HG02588 (cell line): ENCODE results near the gene FRMD4B.

Experiments used
- ATAC-seq: cut with Tn5 transposase; IDR thresholded peaks from one replicate; pipeline ENCODE4 v1.9.1; 2021; ENCODE audit warnings: mild to moderate bottlenecking, moderate library complexity; ENCODE audit not compliant: unreplicated experiment

Gene FRMD4B

DNA sequence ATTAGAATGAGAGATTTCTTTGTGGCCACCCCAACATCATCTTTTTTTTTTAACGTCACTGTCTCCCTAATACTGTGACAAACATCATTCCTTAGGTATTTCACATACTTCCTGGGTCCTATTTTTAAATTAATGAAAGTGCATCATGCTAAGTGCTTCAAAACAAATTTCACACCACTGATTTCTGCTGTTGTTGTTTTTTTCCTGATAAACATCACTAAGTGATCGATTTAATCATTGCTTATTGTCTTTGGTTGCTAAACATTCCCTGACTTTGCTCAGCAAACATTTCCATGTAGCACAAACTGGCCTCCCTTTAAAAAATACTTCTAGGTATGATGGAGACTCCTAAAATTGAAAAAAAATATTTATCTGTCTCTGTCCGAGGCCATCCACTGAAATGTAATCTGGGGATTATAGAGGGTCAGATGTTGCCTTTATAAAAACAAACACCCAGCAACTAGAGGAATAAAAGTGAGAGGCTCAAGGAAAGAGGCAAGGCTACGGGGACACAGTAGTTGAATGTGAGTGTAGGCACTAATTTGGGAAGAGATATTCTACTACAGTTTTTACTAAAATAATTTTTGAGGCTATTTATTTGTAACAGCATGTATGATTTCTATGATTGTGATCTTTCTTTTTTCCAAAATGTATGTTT is 243.0 kb downstream of the FRMD4B start:
- no peak for ATAC-seq

DNA sequence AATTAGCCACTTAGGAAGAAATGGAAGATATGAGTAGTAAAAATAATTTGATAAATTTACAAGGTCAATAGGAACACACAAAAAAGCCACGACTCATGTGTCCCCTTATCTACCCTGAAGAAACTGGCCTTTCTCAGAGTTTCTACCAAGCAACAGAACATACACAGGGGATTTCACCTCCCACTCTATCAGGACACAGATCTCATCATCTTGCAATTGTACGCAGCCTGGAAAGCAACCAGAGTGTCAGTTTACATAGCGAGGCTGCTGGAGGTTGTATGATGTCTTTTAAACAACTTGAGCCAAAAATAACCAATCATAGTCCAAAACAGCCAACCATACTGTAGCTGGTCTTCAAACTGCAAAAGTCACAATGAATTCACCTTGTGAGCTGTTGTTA is 243.8 kb downstream of the FRMD4B start:
- no peak for ATAC-seq

DNA sequence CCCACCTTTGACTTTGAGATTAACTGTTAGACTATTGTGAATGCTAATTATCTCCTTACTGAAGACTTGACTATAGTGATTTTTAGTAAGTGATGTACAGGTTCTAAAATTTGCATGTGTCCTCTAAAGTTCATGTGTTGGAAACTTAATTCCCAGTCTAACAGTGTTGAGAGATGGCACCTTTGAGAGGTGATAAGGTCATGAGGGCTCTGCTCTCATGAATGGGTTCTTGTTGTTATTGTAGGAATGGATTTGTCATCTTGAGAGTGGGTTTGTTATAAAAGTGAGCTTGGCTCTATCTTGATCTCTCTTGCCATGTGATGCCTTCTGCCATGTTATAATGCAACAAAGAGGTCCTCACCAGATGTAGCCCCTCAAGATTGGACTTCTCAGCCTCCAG is 244.6 kb downstream of the FRMD4B start:
- no peak for ATAC-seq

DNA sequence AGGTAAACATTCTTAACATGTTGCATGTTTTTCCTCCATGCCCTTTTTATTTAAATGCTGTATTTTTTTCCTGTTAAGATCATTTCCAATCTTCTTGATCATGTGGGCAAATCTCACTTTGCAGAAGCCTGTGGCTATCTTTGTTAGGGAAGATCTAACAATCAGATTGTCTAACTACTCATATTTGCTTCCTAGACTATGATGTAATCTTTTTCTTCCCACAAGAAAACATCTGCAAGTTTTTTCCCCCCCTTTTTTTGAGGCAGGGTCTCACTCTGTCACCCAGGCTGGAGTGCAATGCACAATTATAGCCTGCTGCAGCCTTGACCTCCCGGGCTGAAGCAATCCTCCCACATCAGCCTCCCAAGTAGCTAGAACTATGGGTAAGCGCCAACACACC is 248.5 kb downstream of the FRMD4B start:
- ATAC-seq: no peak

DNA sequence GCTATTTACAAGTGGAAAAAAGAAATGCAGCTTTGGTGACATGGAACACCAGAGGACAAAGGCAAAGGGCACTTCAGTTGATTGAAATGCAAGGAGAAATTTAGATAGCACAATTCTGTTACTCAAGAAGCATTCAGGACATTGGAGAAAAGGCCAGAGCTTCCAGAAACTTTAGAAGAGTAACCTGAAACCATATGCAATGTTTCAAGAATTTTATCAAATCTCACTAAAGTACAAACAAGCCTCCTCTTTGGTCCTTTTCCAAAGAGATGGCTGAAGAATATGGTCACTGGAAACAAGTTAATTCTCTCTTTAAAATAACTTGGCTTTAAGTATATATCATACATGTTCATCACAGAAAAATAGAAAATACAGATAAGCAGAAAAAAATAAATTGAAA is 248.9 kb downstream of the FRMD4B start:
- no peak for ATAC-seq

DNA sequence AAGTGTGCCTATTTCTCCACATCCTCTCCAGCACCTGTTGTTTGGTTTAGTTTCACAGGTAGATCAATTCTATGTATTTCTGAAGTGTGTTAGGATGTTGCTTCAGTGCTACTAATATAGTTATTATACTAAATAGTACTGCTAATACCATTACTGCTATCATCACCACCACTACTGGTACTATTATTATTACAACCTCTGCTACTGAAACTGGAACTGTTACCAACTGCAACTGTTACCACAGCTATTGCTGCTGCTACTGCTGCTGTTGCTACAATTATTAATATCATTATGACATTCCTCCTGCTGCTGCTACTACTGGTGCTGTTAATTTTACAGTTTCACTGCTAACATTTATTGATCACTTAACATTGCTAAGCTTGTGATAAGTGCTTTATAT is 255.2 kb downstream of the FRMD4B start:
- peak; percentile 55 for ATAC-seq

DNA sequence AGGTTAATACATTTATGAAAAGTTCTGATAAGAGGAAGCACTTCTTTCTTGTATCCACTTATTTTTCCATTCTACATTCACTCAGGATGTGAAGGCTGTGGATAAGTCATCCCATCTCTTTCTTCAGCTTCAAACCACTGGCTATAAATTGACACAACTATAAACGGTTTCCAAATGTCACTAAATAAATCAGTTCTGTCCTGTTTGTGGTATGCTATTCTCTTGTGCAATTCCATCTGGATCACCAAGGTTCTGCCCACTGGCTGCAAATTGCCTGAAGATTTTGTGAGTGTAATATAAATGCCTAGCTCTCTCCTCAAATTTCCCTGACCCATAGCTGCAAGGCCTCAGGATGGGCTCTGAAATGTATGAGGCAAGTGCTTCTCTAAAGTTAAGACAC is 256.4 kb downstream of the FRMD4B start:
- ATAC-seq: no peak

DNA sequence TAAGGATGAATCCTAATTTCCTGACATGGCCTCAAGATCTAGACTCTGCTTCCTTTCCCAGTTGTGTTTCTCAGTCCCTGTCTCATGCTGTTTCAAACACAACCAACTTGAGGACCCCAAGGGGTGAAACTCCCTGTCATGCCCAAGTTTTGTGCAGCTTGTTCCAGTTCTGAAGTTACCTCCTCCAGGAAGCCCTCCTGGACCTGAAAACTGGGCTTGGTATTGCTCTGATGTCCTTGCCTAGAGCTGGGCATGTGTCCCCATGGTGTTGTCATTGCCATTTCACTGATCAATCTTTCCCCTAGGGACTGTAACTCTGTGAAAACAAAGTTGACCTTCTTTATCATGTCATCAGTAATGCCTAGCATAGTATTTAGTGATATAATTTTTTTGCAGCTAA is 257.4 kb downstream of the FRMD4B start:
- ATAC-seq: no peak

DNA sequence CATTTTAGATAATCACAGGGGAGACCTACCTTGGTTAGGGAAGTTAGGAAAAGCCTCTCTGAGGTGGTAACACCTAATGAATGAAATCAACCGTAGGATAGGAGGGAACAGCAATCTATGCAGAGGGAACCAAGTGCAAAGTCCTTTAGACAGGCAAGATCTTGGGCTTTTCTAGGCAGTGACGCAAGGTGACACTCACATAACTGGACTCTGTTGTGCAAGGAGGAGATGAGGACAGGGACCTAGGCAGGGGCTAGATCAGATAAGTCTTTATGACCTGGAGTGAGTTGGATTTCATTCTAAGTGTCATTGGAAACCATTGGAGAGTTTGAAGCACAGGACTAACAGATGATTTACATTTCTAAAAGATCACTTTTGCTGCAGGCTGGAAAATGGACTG is 258.9 kb downstream of the FRMD4B start:
- no peak for ATAC-seq

DNA sequence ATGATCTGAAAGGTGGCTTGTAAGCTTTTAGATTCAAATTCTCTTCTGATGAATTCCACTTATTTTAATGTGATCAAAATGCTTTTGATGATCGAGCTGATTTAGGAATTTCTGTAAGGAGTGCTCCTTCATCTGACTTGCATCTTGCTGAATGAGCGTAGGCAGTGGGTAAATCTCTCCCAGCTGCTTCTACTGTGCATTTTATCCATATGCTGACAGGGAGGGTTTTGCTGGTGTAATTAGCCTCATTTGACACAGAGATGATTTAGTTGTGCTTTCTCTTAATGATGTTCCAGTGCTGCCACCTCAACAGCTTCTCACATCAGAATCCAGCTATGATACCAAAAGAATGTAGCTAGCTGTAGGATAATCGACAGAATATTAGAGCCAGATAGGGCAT is 259.7 kb downstream of the FRMD4B start:
- no peak for ATAC-seq

DNA sequence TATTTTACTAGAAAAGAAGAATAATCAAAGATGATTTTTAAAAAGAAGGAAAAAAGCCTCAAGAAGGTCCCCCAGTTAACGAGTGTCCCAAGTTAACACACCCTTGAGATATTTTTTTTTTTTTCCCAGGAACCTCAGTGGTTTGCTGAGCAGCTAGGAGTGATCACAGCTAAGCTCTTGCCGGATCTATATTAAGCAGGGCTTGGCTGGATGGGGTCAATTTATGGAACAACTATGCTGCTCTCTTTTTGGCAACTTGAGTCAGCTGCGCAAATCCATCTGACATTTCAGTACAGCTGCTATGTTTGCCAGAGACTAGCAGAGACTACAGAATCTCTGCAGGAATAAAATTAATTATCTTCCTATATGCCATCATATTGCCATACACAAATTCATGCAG is 263.5 kb downstream of the FRMD4B start, which contains the start of gene LMOD3:
Gene LMOD3 (minus strand): TSS at position 193 of the 400 bp plus-strand sequence. CDS start 209 bp downstream, outside the sequence.
- ATAC-seq: no peak

DNA sequence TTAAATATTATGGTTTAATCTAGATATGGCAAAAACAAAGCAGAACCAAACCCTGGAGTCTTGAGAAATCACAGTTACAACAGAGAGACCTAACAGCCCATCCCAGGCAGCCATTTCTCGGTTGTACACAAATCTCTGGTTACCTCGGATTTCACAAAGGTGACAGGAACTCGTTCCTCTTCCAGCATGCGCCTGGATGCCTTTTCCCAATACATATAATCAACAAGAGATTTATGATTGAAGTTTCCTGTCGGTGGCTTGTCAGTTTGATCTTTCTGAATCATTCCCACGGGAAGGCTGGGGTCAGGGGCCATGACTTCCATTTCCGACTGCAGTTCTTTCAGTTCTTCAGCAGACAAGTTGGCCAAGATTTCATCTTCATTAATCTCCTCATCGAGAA is 263.9 kb downstream of the FRMD4B start:
- no peak for ATAC-seq

DNA sequence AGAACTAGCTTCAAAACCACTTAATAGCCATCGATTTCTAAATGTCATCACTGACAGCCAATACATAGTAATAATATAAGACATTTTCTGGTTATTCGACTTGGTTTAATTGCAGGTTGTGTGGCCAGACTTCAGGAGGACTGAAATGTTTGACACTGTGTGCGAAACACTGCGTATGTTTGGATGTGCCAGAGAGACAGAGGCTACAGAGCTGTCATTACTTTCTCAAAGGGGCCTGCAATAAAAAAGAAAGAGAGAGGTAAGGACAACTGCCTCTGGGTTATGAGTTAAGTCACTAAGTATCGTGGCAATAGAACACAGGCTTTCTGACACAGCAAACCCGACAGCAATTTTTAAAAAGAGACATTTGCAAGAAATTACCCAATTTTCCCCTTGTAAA is 264.4 kb downstream of the FRMD4B start:
- no peak for ATAC-seq

DNA sequence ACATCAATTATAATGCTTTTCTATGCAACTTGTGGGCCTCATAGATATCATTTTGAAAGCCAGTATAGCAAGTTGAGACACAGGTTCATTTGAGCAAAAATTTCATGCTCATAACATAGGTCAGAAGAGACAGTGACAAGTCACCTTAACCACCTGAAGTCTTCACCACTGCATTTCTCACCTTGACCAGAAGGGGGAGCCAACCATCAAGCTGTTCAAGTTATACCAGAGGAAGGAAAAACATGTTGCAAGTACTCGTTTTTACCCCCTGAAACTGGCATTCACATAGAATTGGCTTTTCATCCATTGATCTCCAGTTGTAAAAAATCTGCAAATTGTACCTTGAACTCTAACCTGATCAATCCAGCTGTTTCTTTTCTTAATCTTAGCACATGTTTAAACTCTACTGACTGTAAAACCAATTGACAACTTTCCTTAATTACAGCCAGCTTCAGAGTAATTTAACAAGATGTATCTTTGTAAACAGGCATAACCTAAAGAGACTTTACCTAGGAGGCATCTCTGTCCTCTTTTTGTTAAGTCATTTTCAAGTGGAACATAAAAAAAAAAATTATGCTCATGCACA is 264.9 kb downstream of the FRMD4B start:
- peak; percentile 72 for ATAC-seq
